Mononuclear cell (primary cell): ENCODE results near the gene MMEL1. TPM values are rescaled to one million over a fixed set of nuclear protein-coding genes. Genes with fewer than 3 reads are reported as not detected.
"Not testable (repeated sequence)": the region's sequence is repeated elsewhere in the genome, so short reads cannot be mapped to it uniquely, and the experiment has no call there.

Experiments
- H3K27me3 ChIP-seq: 2 replicates; pipeline ENCODE4 v1.6.0; 2011; ENCODE audit warnings: low read length, control low read depth; ENCODE audit not compliant: insufficient read depth
- H3K4me1 ChIP-seq: 2 replicates; pipeline ENCODE4 v1.5.1; 2011; ENCODE audit warnings: mild to moderate bottlenecking, low read length, control low read depth; ENCODE audit not compliant: insufficient read depth
- H3K4me3 ChIP-seq: 2 replicates; pipeline ENCODE4 v1.5.1; 2011; ENCODE audit warnings: mild to moderate bottlenecking, low read length, moderate library complexity
- H3K9me3 ChIP-seq: 2 replicates; pipeline ENCODE4 v1.5.1; 2011; ENCODE audit warnings: low read depth, mild to moderate bottlenecking, control low read depth, low read length
- total RNA-seq: library from RNA; depleted of rRNA; stranded (reverse); fragments of >200 nt; gene quantifications from one replicate; pipeline ENCODE4 v1.2.3, GENCODE V29; 2012

MMEL1 gene
- total RNA-seq, 1 donor = 0.63 TPM

GRCh38 chr1:2549367-2550029 is 83.3 kb downstream of the MMEL1 start:
- H3K4me3 ChIP-seq, H3K9me3 ChIP-seq, H3K27me3 ChIP-seq: not testable (repeated sequence)
- peaks cover 41% of the 10 kb centered on the region for H3K4me1 ChIP-seq

- peaks cover 46% of the 10 kb centered on the region for H3K4me1 ChIP-seq
- no peaks in the 10 kb centered on the region for H3K9me3 ChIP-seq
- H3K4me3 ChIP-seq = peak overlapping the region; percentile 76
- H3K27me3 ChIP-seq = no peaks in the 10 kb centered on the region
Observed at GRCh38 chr1:2548068-2548589, 84.7 kb downstream of the MMEL1 start.

GRCh38 chr1:2547210-2548067 is 85.4 kb downstream of the MMEL1 start:
- Histone ChIP-seq H3K4me3 (peak overlapping the region; percentile 76), H3K27me3 (no peaks in the 10 kb centered on the region), H3K9me3 (no peaks in the 10 kb centered on the region), H3K4me1 (peaks cover 46% of the 10 kb centered on the region)

- Histone ChIP-seq H3K4me3 (peak overlapping the region; percentile 76), H3K27me3 (no peaks in the 10 kb centered on the region), H3K4me1 (peaks cover 46% of the 10 kb centered on the region), H3K9me3 (no peaks in the 10 kb centered on the region)
Observed at GRCh38 chr1:2546515-2547209, 86.2 kb downstream of the MMEL1 start.

- Histone ChIP-seq H3K9me3 (no peaks in the 10 kb centered on the region), H3K27me3 (peaks cover 3% of the 10 kb centered on the region), H3K4me3 (peak overlapping the region; percentile 76), H3K4me1 (peaks cover 51% of the 10 kb centered on the region)
Observed at GRCh38 chr1:2545754-2546514, 86.9 kb downstream of the MMEL1 start.

- peaks cover 7% of the 10 kb centered on the region for H3K27me3 ChIP-seq
- H3K4me3 ChIP-seq = no peak overlapping the region
- peaks cover 45% of the 10 kb centered on the region for H3K4me1 ChIP-seq
- no peaks in the 10 kb centered on the region for H3K9me3 ChIP-seq
Observed at GRCh38 chr1:2544875-2545640, 87.8 kb downstream of the MMEL1 start.

GRCh38 chr1:2544093-2544874 is 88.5 kb downstream of the MMEL1 start:
- H3K4me1 ChIP-seq = peaks cover 38% of the 10 kb centered on the region
- no peak overlapping the region for H3K4me3 ChIP-seq
- no peaks in the 10 kb centered on the region for H3K9me3 ChIP-seq
- H3K27me3 ChIP-seq = peaks cover 7% of the 10 kb centered on the region

- Histone ChIP-seq H3K27me3 (peaks cover 7% of the 10 kb centered on the region), H3K4me1 (peaks cover 32% of the 10 kb centered on the region), H3K4me3 (no peak overlapping the region), H3K9me3 (no peaks in the 10 kb centered on the region)
Observed at GRCh38 chr1:2543543-2544092, 89.2 kb downstream of the MMEL1 start.

- H3K4me3 ChIP-seq = no peak overlapping the region
- H3K9me3 ChIP-seq = no peaks in the 10 kb centered on the region
- H3K4me1 ChIP-seq = peaks cover 20% of the 10 kb centered on the region
- peaks cover 7% of the 10 kb centered on the region for H3K27me3 ChIP-seq
Observed at GRCh38 chr1:2542246-2542915, 90.4 kb downstream of the MMEL1 start.

GRCh38 chr1:2541619-2542245 is 91.1 kb downstream of the MMEL1 start:
- Histone ChIP-seq H3K4me1 (peaks cover 15% of the 10 kb centered on the region), H3K9me3 (no peaks in the 10 kb centered on the region), H3K27me3 (peaks cover 7% of the 10 kb centered on the region), H3K4me3 (no peak overlapping the region)

GRCh38 chr1:2540816-2541492 is 91.9 kb downstream of the MMEL1 start:
- Histone ChIP-seq H3K4me3 (no peak overlapping the region), H3K9me3 (no peaks in the 10 kb centered on the region), H3K27me3 (peaks cover 7% of the 10 kb centered on the region), H3K4me1 (peaks cover 15% of the 10 kb centered on the region)
